Limb (tissue), 2 donors: ENCODE data around the gene FARP1.

Experiments
- DNase-seq, 2 donors: peaks; one replicate each; pipeline ENCODE4 v3.0.0-alpha.2; 2016; ENCODE audit errors: extremely low spot score in 2 of 2

FARP1 gene

DNA sequence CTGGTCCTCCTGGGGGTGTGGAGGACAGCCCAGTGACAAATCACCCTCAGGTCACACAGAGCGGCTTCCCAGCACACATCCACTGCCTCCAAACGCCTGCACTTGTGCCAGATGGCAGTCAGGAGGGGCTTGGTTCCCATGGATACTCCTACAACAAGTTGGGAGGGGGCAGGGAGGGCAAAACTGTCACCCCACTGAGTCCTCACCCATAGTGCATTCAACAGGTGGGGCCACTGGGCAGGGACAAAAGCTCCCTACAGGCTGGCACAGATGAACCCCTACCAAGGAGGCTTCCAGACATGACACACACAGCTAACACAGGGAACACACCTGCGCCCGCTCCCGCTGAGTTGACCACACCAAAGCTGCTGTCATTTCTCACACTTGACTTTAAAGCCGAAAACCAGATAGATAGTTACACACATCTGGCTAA lies 313.5 kb downstream of the FARP1 start:
- no peak for DNase-seq

DNA sequence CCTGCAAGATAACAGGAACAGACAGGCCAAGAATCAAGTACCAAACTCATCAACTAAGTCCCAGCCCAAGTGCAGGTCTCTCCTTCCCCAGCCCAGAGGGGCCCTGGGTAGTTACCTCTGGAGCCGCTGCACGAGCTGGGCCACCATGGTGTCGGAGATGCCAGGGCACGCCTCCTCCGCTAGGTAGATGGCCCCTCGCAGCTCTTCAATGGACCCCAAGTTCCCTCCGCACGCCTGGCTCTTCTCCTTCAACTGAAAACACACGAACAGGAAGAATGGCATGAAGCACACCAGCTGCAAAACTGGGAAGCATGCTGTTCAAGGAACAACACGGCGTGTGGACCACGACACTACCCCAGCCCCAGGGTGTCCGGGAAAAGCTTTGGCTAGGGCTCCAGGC lies 314.2 kb downstream of the FARP1 start:
- no peak for DNase-seq

DNA sequence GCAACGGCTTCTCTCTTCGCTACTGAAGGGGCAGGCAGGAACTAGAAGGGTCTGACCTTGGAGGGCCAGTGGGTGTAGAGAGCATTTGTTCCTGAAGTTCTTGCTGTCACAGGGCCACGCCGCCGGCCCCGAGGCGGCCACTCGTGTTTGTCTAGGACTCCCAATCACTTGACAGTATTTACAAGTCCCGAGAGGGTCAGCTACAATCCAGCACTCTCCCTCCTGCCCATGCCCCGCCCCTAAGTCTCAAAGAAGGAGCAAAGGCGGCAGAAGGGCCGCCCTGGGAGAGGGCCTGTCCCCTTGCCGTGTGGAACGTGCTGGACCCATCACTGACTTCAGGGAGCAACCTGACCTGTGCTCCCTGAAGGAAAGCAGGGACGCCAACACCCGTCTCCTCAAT lies 315.5 kb downstream of the FARP1 start:
- no peak for DNase-seq

DNA sequence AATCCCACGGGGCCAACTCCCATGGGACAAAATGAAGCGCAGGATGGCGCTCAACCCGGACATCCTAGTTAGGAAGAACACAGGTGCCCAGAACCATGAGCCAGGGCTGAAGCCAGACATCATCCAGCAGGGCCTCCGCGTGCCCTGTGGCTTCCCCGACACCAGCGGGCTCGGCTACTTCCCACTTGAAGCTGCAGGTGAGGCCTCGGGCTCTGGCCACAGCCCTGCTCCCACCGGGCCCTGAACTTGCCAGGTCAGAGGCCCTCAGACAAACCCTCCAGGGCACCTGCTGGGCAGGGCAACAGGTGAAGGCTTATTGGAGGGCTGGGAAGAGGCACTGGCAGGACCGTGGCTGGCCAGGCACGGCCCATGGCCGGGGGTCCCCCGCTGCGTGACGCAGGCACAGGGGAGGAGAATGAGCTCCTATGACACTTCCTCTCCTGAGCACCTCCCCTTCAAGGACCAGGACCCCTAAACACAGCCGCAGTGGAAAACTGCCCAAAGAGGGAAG lies 316.3 kb downstream of the FARP1 start:
- no peak for DNase-seq

DNA sequence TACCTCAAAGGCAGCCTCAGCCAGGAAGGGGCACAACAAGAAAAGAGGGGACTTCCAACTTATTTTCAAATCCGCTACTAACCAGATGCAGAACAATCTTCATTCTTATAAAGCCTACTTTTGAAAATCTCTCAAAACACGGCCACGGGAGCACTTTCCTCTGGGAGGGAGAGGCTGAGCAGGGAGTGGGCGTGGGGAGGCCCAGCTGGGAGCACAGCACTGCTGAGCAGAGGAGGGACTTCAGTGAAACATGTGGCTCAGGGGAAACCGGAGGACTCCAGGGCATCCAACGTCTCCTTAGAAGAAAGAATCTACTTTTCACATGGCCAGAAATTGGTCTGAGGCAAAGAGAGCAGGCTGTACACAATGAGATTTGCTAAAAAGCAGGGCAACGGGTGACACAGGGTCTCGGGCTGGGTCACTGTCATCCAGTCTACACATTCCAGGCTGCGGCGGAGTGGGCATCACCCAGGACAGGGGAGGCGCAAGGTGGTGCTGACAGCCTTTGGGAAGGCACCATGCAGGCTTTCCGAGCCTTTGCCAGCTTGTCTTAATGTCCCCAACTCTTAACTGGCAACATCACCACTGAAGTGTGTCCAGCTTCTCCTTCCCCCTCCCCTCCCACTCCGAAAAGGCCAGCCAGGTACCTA lies 317.0 kb downstream of the FARP1 start:
- DNase-seq, result no peak

DNA sequence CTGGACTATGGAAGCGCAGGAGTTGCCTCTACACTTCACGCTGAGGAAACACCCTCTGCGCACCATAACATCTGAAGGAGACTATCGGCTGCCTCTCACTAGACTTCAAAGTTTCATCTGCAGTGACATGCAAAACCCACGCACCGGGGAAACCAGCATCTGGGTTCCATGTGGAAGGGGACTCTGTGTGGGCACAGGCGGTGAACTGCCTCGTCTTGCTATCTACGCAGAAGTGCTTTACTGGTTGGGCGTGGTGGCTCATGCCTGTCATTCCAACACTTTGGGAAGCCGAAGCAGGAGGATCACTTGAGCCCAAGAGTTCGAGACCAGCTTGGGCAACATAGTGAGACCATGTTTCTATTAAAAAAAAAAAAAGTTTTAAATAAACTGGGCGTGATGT lies 317.6 kb downstream of the FARP1 start:
- no peak for DNase-seq

DNA sequence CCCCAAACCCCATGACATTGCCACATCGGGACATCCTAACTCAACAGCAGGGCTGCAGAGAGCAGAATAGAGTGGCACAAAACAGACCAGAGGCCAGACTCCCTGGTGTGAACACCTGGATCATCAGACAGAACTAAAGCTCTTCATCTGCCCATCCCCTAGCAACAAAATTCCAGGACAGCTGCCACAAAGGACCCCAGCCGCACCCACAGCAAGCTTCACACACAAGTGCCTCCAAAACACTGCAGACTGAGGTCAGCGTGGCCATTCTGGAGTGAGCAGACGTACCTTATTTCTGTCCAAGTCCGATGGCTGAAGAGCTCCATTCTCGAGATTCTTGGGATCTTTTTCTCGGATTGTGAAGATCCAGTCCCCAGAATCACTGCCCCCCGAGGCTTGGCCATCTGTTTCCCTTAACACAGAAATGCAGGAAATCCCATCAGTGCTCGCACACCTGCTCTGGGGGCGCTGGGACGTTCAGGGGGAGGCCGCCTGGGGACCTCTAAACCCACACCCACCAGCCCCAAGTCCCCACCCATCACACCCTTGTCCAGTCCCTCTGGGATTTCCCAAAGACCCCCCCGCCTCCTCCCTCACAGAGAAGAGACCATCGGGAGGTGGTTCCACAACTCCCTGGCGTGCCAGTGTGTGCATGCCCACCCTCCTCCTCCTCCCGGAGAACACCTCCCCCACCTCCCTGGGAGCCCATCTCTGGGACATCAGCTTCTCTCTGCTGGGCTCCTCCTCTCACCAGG lies 318.8 kb downstream of the FARP1 start:
- no peak for DNase-seq

DNA sequence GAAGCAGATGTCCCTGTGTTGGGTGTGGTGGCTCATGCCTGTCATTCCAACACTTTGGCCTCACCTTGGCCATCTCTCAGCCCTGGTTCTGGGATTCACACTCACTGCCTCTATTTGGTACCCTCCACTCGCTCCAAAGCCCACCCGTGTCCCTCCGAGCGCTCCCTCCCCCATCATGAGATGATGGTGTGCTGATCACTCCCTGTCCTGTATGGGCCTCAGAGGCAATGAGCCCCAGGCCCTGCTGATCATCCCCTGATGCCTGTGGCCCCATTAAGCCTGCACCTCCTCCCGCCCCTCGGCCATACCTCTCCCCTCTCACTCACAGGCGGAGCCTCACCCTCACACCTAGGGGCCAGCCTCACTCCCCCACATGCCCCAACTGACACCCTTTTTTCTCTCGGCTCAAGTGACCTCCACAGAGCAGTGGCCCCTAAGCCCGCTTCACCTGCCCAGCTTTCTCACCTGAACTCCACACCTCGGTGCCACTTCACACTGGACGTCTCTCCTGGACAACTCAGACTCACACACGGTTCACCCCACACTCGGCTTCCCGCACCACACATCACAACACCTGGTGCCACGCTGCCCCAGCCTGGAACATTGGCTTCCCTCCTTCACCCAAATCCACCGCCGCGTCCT lies 319.5 kb downstream of the FARP1 start:
- DNase-seq, result no peak

DNA sequence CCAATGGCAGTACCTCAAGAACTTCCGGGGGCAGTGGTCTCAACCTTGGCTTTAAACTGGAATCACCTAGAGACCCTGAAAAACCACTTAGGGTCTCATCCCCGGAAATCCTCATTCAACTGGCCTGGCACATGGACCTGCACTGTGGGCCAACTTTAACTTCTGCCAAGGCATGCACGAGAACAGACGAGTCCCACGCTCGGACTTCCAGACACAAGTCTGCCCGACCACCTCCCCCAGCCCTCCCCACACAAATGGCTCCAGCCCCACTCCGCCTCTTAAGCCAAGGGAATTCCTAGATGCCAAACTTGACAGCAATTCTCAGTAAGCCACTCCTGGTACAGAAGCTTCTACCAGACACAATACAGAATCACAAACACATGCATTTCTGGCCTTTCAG lies 320.1 kb downstream of the FARP1 start:
- no peak for DNase-seq

DNA sequence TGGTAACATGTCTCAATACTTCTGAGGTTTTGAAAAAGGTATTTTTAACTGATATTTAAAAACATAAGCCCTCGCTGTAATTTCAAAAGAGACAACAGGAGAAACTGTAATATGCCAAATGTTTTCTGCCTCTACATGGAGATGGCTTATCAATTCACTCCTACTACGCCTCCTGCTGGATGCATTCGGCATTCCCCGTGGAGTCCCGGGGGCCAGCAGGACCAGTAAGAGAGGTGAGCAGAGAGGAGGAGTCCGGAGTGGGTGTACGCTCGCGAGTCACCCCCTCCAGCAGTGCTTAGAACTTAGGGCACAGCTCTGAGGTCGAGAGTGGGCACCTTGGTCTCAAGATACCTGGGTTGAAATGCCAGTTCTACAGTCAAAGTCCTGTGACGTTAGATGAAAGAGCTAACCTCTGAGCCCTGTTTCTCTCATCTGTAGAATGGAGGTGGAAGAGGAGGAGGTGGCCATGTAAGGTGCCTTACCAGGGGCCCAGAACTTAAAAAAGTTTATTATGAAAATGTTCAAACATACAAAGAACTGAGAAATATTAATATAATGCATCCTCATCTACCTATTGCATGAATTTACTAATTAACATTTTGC lies 323.8 kb downstream of the FARP1 start:
- no peak for DNase-seq

DNA sequence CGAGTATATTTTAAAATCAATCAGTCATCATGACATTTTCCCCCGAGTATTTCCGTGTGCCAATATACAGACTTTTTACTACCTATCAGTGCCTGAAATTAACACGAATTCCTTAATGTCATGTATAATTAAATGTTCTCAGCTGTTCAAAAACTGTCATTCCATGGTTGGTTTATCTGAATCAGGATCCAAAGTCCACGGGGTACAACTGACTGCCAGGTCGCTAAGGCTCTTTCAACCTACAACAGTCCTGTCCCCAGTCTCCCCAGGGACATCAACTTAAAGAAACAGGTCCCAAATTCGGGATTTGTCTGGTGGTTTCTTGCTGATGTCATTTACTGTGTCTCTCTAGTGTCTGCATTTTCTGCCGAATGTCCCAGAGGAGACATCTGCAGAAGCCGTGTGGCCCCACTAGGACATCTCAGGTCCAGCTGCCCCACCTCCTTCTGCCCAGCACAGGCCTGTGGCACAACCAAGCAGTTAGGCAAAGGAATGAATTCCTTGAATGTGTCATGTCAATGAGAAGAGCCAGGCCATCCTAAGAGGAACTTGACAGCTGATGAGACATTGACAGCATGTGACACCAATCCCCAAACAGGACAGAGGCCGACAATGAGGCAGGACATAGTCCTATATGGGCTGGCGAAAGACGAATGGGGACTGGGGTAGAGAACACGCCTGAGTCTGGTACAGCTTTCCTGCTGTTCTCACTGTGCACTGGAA lies 324.5 kb downstream of the FARP1 start:
- DNase-seq, result no peak

DNA sequence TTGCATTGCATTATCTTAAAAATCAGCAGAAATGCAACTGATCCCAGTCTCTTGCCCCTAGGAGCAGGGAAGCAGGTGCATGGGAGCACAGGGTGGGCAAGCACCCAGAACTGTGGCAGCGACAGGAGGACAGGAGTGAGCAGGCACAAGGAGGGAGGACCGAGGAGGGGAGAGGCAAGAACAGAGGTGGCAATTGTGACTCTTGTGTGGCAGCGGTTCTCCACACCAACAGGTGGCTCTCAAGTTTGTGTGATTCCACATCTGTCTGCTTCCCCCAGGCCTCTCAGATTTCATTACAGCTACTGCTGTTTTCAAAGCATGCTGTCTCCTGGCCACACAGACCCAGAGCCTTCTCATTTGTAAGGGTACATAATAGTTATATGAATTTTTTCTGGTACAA lies 325.5 kb downstream of the FARP1 start:
- DNase-seq, result peak in 1 of 2 donors; percentile 49

DNA sequence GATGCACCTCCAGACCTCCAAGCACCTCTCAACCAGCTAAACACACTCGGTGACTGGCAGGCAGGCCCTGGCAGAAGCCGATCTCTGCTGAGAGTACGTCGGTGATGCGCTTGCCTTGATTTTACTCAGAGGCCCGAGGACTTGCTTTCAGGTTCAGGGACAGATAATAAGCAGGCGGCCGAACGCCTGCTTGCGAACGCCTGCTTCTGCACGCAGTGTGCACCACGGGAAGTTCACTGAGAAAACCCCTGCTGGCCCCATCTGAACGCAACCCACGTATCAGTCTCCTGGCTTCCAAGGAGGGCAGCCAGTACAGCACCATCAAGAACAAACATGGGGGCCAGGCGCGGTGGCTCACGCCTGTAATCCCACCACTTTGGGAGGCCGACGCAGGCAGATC lies 326.0 kb downstream of the FARP1 start:
- DNase-seq, result no peak

DNA sequence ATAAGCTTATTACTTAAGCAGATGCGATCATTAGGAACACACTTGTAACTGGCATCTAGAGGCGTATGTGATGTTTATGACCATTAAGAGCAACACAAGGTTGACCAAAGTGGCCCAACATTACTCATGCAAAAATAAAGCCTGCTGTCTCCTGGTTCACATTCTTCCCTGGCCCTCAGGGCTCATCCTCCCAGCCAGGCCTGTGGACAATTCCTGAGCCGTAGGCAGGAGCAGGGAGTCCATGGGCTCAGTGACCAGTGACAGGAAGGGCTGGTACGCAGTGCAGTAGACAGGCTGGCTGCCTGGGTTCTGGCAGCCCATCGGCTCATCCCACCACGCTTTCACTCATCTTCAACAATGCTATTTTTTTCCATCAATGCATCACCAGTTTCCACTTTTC lies 328.0 kb downstream of the FARP1 start:
- no peak for DNase-seq

DNA sequence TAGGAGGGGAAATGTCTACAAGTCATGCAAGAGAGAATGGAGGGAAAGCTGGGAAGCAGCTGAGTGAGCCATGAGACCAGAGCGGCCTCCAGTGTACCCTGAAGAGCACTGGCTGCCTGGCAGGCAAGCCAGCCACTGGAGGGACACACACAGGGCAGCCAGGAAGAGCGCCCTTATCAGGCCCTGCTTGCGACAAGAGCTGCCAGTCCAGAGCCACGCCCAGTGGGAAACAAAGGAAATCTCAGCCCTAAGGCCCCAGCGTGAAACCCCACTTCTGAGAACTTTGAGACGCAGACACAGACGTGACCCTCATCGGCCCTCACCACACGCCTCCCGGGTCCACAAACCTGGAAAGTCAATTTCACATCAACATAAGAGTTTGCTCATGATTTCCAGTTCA lies 329.0 kb downstream of the FARP1 start:
- no peak for DNase-seq

DNA sequence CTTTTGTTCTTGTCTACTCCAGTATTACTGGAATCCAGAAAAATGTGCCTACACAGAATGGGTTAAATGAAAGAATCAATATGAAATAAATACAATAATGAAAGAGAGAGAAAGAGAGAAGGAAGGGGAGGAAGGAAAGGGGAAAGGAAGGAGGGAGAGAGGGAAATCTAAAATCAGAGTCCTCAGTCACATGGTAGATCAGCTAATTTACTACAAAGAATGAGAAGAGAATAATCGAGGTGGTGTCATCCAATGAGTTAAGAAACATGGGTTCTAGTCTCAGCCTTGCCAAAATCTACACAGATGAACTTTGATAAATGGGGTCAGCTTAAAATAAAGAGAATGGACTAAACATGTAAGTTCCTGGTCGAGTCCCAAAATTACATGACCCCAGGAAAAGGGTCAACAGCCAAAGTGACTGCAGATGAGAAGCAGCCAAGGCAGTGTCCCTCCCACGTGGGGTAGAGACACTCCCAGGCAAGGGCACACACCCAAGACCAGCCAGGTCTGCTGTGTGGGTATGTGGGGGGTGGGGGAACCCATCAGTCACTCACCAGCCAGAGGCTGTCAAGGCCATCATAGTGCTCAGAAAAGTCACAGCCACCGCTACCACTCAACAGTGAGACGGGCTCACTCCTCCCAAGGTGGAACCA lies 330.4 kb downstream of the FARP1 start:
- no peak for DNase-seq

DNA sequence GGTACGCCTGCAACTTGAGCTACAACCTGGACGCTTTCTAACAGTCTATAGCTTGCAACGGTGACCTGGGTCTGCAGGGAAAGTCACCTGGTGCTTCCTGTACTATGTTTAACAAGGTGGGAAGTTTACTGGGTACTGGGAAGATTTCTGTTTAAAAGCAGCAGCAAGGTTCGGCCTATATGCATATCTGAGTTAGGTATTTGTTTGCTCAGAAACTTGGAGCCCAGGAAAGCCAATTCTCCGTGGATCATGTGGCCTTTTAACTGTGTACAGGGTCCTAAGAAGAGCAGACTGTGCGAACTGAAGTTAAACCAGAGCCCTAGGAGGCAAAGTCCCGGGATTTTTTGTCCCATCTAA lies 330.9 kb downstream of the FARP1 start:
- DNase-seq, result no peak

DNA sequence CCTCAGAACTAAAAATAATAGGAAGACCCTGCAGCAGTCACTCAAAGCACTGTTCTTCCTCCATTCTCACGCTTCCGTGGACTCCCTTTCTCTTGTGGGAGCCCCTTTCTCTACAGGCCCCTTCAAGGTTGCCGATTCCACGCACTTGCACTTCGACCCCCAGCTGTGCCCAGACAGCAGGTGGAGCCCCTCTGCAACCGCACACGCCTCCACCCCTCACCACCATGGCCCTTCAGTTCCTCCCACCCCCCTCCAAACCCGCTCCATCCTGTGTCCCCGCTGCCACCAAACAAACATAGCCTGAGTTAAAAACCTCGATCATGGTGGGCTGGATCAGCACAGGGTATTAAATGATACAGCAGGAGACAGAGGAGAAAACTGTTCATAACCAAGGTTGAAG lies 331.4 kb downstream of the FARP1 start:
- no peak for DNase-seq

DNA sequence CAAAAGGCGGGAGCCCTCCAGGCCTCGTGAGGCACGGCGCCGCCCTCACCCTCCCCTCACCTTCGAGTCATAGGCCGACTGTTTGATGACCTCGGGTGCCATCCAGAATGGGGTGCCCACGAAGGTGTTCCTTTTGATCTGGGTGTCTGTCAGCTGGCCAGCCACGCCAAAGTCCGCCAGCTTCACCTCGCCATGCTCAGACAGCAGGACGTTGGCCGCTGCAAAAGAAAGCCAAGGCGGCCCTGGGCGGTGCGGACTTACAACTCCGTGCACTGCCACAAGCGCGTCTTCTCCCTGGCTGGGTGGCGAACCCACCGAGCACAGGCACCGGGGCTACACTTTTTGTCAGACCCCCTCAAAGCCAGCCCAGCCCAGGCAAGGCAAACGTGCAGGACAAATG lies 331.9 kb downstream of the FARP1 start:
- DNase-seq, result no peak

DNA sequence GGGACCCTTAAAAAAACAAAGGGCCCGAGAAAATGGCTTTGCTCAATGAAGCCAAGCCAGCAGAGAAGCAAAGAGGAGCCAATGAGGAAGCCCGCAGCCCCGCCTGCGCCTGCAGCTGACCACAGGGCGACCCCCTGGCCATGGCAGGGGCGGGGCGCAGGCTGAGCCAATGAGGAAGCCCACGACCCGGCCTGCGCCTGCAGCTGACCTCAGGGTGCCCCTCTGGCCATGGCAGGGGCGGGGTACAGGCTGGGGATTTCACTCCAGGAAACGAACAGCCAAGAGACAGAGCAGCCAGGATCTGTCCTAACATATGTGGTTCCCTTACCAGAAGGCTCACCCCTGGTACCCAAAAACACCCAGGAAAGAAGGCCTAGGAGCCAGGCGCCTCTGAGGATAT lies 332.6 kb downstream of the FARP1 start:
- no peak for DNase-seq

DNA sequence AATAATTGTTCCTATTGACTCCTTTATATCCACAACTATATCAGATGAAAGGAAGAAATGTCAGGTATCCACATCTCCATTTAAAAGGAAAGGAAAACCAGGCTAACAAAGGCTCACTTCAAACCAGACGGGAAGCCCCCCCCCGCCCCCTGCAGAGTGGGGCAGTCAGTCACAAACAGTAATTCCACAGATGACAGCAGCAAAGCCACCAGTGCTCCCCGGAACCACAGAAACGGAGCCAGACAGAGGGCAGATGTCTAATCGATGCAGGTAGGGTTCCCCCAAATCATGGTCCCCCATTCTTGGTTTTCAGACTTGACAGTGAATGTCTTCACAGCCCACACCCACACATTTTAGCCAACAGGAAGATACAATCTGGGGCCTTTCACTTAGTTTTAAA lies 333.2 kb downstream of the FARP1 start:
- no peak for DNase-seq
